OCI-LY7 (cell line): ENCODE measurements around the gene ASB10. TPM values are rescaled to one million over a fixed set of nuclear protein-coding genes. Genes with fewer than 3 reads are reported as not detected.

Experiments used
- BruUV-seq: library from RNA; stranded (reverse); fragments of 400-500 nt; replicated peaks from 2 replicates; lab custom pipeline; 2021; lab: Mats Ljungman, UMichigan
- CTCF ChIA-PET: fragments of 300-600 bp; sonication (Branson Sonifier 250); formaldehyde crosslinking; loops from one replicate; lab custom pipeline; 2022; ENCODE audit warnings: antibody characterized with exemption; ENCODE audit not compliant: unreplicated experiment; lab: Charles Lee
- POLR2A ChIA-PET: fragments of 300-600 bp; sonication (Branson Sonifier 250); formaldehyde crosslinking; loops from one replicate; lab custom pipeline; 2022; ENCODE audit warnings: antibody characterized with exemption; lab: Charles Lee
- DNase-seq: peaks from one replicate; pipeline ENCODE4 v3.0.0-alpha.2; 2015; ENCODE audit warnings: low spot score
- H2AFZ ChIP-seq: fragments of 200-600 bp; sonication (generic), shearing (Covaris generic); 2 replicates; pipeline ENCODE4 v1.6.1; 2014; ENCODE audit warnings: mild to moderate bottlenecking, antibody characterized with exemption, low read length, moderate library complexity
- H3K27ac ChIP-seq: fragments of 200-600 bp; sonication (generic); 2 replicates; pipeline ENCODE4 v1.5.1; 2014; ENCODE audit warnings: mixed run types, low read depth, mild to moderate bottlenecking, moderate library complexity, low read length, inconsistent platforms; ENCODE audit not compliant: poor library complexity, severe bottlenecking
- H3K36me3 ChIP-seq: fragments of 200-600 bp; sonication (generic); 2 replicates; pipeline ENCODE4 v1.6.1; 2014; ENCODE audit warnings: mild to moderate bottlenecking, antibody characterized with exemption, low read length, moderate library complexity, mixed read lengths; ENCODE audit not compliant: insufficient read depth
- H3K4me1 ChIP-seq: fragments of 200-600 bp; sonication (generic); 2 replicates; pipeline ENCODE4 v1.5.1; 2014; ENCODE audit warnings: mild to moderate bottlenecking, low read length; ENCODE audit not compliant: insufficient read depth, poor library complexity, severe bottlenecking
- H3K4me2 ChIP-seq: fragments of 200-600 bp; sonication (generic); 2 replicates; pipeline ENCODE4 v1.6.1; 2014; ENCODE audit warnings: mild to moderate bottlenecking, low read length
- H3K4me3 ChIP-seq: fragments of 200-600 bp; sonication (generic); 2 replicates; pipeline ENCODE4 v1.5.1; 2014; ENCODE audit warnings: mild to moderate bottlenecking, low read depth, low read length; ENCODE audit not compliant: poor library complexity, severe bottlenecking
- H3K79me2 ChIP-seq: fragments of 200-600 bp; sonication (generic); 2 replicates; pipeline ENCODE4 v1.6.1; 2016; ENCODE audit warnings: low read depth, mild to moderate bottlenecking, low read length, moderate library complexity, mixed read lengths; ENCODE audit not compliant: insufficient read depth
- H3K9me2 ChIP-seq: fragments of 200-600 bp; sonication (generic); 2 replicates; pipeline ENCODE4 v1.6.1; 2016; ENCODE audit warnings: mild to moderate bottlenecking, low read length, mixed read lengths; ENCODE audit not compliant: insufficient read depth
- H3K9me3 ChIP-seq: fragments of 200-600 bp; sonication (generic); 2 replicates; pipeline ENCODE4 v1.6.1; 2014; ENCODE audit warnings: mild to moderate bottlenecking, mixed run types, low read length, mixed read lengths
- H4K20me1 ChIP-seq: fragments of 200-600 bp; sonication (generic); 2 replicates; pipeline ENCODE4 v1.6.1; 2014; ENCODE audit warnings: mild to moderate bottlenecking, antibody characterized with exemption, low read length, moderate library complexity, mixed read lengths; ENCODE audit not compliant: insufficient read depth
- CTCF ChIP-seq: fragments of 200-600 bp; sonication (generic); conservative IDR thresholded peaks from 2 replicates; pipeline ENCODE4 v1.5.1; 2014; ENCODE audit warnings: mild to moderate bottlenecking, antibody characterized with exemption, low read length, moderate library complexity, mixed read lengths
- EZH2phosphoT487 ChIP-seq: fragments of 200-600 bp; sonication (generic); IDR thresholded peaks from 2 replicates; pipeline ENCODE4 v1.6.1; 2018; ENCODE audit warnings: low read depth, borderline replicate concordance, mild to moderate bottlenecking, mixed run types, antibody characterized with exemption, low read length, moderate library complexity, mixed read lengths
- intact Hi-C: fragments of 100-400 bp; cut with micrococcal nuclease; formaldehyde crosslinking; loops from one replicate; pipeline ENCODE4 v1.10.0; 2022; ENCODE audit not compliant: unreplicated experiment
- total RNA-seq, 2 experiments: library from RNA; depleted of rRNA in 1 of 2; stranded (reverse); fragments of >200 nt in 1 of 2; shearing (Covaris generic) in 1 of 2; gene quantifications; 2 replicates each; pipeline ENCODE4 v1.2.3, GENCODE V29; 2014 to 2022

The ASB10 gene
- total RNA-seq, 2 experiments from 2014 or later, result not detected

GRCh38 chr7:151201344-151201743 is 14.3 kb upstream of the ASB10 start:
- Histone ChIP-seq H3K4me3 (no peak overlapping the region), H2AFZ (no peak overlapping the region), H3K4me2 (no peak overlapping the region), H3K36me3 (no peaks in the 10 kb centered on the region), H3K79me2 (no peaks in the 10 kb centered on the region), H3K9me3 (no peaks in the 10 kb centered on the region), H4K20me1 (no peaks in the 10 kb centered on the region), H3K4me1 (no peaks in the 10 kb centered on the region), H3K9me2 (no peaks in the 10 kb centered on the region), H3K27ac (no peak overlapping the region)
- ChIA-PET CTCF (no interaction called here), POLR2A (no interaction called here)
- BruUV-seq, result no TSS peak
- no peak for DNase-seq
- intact Hi-C loops, result no loop called here
- no peak for TF ChIP-seq EZH2phosphoT487
- no peak for TF ChIP-seq CTCF

GRCh38 chr7:151198945-151199848 is 12.1 kb upstream of the ASB10 start:
- CTCF ChIA-PET, result interaction anchor here (0.5 kb wide), 1 partner anchor 20 kb away, joined by 3 read pairs; no protein-coding TSS in a partner anchor

More at GRCh38 chr7:151198945-151199848, 12.1 kb upstream of the ASB10 start:
- no peak overlapping the region for H3K27ac ChIP-seq
- no TSS peak for BruUV-seq
- H2AFZ ChIP-seq, result no peak overlapping the region
- no peaks in the 10 kb centered on the region for H3K36me3 ChIP-seq
- no peak overlapping the region for H3K4me3 ChIP-seq
- H4K20me1 ChIP-seq, result no peaks in the 10 kb centered on the region
- H3K9me3 ChIP-seq, result no peaks in the 10 kb centered on the region
- no peaks in the 10 kb centered on the region for H3K79me2 ChIP-seq
- H3K4me1 ChIP-seq, result no peaks in the 10 kb centered on the region
- intact Hi-C loops, result no loop called here
- no peak overlapping the region for H3K4me2 ChIP-seq
- DNase-seq, result no peak
- no peaks in the 10 kb centered on the region for H3K9me2 ChIP-seq
- no peak for TF ChIP-seq EZH2phosphoT487
- no peak for TF ChIP-seq CTCF
- POLR2A ChIA-PET, result no interaction called here
